PC-9 (cell line): ENCODE data around the gene SRMS. TPM values are rescaled to one million over a fixed set of nuclear protein-coding genes. Genes with fewer than 3 reads are reported as not detected.

Experiments used
- BruUV-seq: library from RNA; stranded (reverse); fragments of 400-500 nt; replicated peaks from 2 replicates; lab custom pipeline; 2021; lab: Mats Ljungman, UMichigan
- CTCF ChIA-PET: fragments of 300-600 bp; sonication (Branson Sonifier 250); formaldehyde crosslinking; loops from one replicate; lab custom pipeline; 2022; ENCODE audit warnings: antibody characterized with exemption; lab: Charles Lee
- POLR2A ChIA-PET: fragments of 300-600 bp; sonication (Branson Sonifier 250); formaldehyde crosslinking; loops from one replicate; lab custom pipeline; 2022; ENCODE audit warnings: antibody characterized with exemption; ENCODE audit not compliant: unreplicated experiment; lab: Charles Lee
- DNase-seq, 2 experiments: peaks; one replicate each; pipeline versions ENCODE4 v3.0.0 to v3.0.0-alpha.2; 2015 to 2022; ENCODE audit warnings: mixed read lengths in 1 of 2
- H2AFZ ChIP-seq: fragments of 200-600 bp; sonication (generic); 2 replicates; pipeline ENCODE4 v1.8.1; 2017; ENCODE audit warnings: antibody characterized with exemption
- H3F3A ChIP-seq: fragments of 200-600 bp; sonication (generic); 2 replicates; pipeline ENCODE4 v1.8.1; 2017; ENCODE audit warnings: antibody characterized with exemption, mild to moderate bottlenecking, low read depth; ENCODE audit not compliant: insufficient read depth
- H3K27ac ChIP-seq: fragments of 200-600 bp; sonication (generic); 2 replicates; pipeline ENCODE4 v1.6.1; 2016; ENCODE audit warnings: mixed run types
- H3K27me3 ChIP-seq: fragments of 200-600 bp; sonication (generic); 2 replicates; pipeline ENCODE4 v1.6.1; 2016; ENCODE audit warnings: low read depth, mixed run types; ENCODE audit not compliant: insufficient read depth
- H3K36me3 ChIP-seq: fragments of 200-600 bp; sonication (generic); 2 replicates; pipeline ENCODE4 v1.6.1; 2016; ENCODE audit warnings: low read depth, mixed run types
- H3K4me1 ChIP-seq: fragments of 200-600 bp; sonication (generic); replicated peaks from 2 replicates; pipeline ENCODE4 v1.6.1; 2016; ENCODE audit warnings: mixed run types; ENCODE audit not compliant: insufficient read depth
- H3K4me2 ChIP-seq: fragments of 200-600 bp; sonication (generic); 2 replicates; pipeline ENCODE4 v1.6.1; 2017; ENCODE audit warnings: mixed run types
- H3K4me3 ChIP-seq: fragments of 200-600 bp; sonication (generic); 2 replicates; pipeline ENCODE4 v1.6.1; 2016; ENCODE audit warnings: mixed run types
- H3K79me2 ChIP-seq: fragments of 200-600 bp; sonication (generic); 2 replicates; pipeline ENCODE4 v1.6.1; 2017; ENCODE audit warnings: low read depth, mixed run types
- H3K9me2 ChIP-seq: fragments of 200-600 bp; sonication (generic); 2 replicates; pipeline ENCODE4 v1.8.1; 2017; ENCODE audit warnings: mild to moderate bottlenecking; ENCODE audit not compliant: insufficient read depth
- H3K9me3 ChIP-seq: fragments of 200-600 bp; sonication (generic); 2 replicates; pipeline ENCODE4 v1.8.1; 2016; ENCODE audit warnings: low read depth; ENCODE audit not compliant: insufficient read depth
- H4K20me1 ChIP-seq: fragments of 200-600 bp; sonication (generic); 2 replicates; pipeline ENCODE4 v1.8.1; 2017; ENCODE audit not compliant: insufficient read depth
- EZH2 ChIP-seq: fragments of 200-600 bp; sonication (generic); IDR thresholded peaks from 2 replicates; pipeline ENCODE4 v1.8.0; 2017; ENCODE audit warnings: antibody characterized with exemption, low read depth
- intact Hi-C: fragments of 100-400 bp; cut with micrococcal nuclease; formaldehyde crosslinking; loops from one replicate; pipeline ENCODE4 v1.10.0; 2022; ENCODE audit not compliant: unreplicated experiment
- total RNA-seq: library from RNA; stranded (reverse); gene quantifications from 2 replicates; pipeline ENCODE4 v1.2.3, GENCODE V29; 2021
- TF ChIP-seq, protein P1 (sequence below): fragments of 200-600 bp; sonication (generic); conservative IDR thresholded peaks from 2 replicates; pipeline ENCODE4 v1.6.1; 2017; ENCODE audit warnings: mixed run types, antibody characterized with exemption, mild to moderate bottlenecking, moderate library complexity

The SRMS gene
- total RNA-seq, 1 experiment from 2014 or later, result 1.2 TPM

DNA sequence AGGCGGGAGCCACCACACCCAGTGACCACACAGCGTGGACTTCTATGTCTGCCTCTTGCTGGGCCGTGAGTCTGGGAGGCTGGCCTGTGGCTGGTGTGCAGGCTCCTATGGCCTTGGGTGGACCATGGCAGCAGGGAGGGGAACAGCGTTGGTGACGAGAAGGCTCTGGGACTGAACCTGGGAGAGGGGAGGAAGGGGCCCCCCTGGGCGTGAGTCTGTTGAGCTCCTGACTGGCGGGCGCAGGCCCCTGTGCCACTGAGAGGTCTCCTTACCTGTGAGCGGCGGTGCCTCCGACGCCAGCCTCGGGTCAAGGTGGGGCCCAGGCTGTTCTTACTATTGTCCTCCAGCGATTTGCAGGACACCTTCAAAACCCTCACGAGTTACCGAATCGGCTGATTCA is 39.2 kb upstream of the SRMS start:
- H3K79me2 ChIP-seq, result no peaks in the 10 kb centered on the region
- no TSS peak for BruUV-seq
- ChIA-PET POLR2A (no interaction called here), CTCF (no interaction called here)
- no peak overlapping the region for H3K4me2 ChIP-seq
- H3K27ac ChIP-seq, result no peak overlapping the region
- no peak for DNase-seq
- H3K36me3 ChIP-seq, result no peaks in the 10 kb centered on the region
- H3K4me3 ChIP-seq, result no peak overlapping the region
- H3K9me3 ChIP-seq, result no peaks in the 10 kb centered on the region
- H3K4me1 ChIP-seq, result no peaks in the 10 kb centered on the region
- H3F3A ChIP-seq, result peaks cover 13% of the 10 kb centered on the region; the same call in 1 of the 2 replicates
- no peaks in the 10 kb centered on the region for H3K27me3 ChIP-seq
- H2AFZ ChIP-seq, result no peak overlapping the region
- no peaks in the 10 kb centered on the region for H3K9me2 ChIP-seq
- intact Hi-C loops, result loop anchor here (10.0 kb wide), 1 partner anchor 98 kb away; no protein-coding TSS in a partner anchor
- no peaks in the 10 kb centered on the region; the same call in 1 of the 2 replicates for H4K20me1 ChIP-seq
- TF ChIP-seq, protein P1, sequence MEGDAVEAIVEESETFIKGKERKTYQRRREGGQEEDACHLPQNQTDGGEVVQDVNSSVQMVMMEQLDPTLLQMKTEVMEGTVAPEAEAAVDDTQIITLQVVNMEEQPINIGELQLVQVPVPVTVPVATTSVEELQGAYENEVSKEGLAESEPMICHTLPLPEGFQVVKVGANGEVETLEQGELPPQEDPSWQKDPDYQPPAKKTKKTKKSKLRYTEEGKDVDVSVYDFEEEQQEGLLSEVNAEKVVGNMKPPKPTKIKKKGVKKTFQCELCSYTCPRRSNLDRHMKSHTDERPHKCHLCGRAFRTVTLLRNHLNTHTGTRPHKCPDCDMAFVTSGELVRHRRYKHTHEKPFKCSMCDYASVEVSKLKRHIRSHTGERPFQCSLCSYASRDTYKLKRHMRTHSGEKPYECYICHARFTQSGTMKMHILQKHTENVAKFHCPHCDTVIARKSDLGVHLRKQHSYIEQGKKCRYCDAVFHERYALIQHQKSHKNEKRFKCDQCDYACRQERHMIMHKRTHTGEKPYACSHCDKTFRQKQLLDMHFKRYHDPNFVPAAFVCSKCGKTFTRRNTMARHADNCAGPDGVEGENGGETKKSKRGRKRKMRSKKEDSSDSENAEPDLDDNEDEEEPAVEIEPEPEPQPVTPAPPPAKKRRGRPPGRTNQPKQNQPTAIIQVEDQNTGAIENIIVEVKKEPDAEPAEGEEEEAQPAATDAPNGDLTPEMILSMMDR, result no peak
- no peak for TF ChIP-seq EZH2

DNA sequence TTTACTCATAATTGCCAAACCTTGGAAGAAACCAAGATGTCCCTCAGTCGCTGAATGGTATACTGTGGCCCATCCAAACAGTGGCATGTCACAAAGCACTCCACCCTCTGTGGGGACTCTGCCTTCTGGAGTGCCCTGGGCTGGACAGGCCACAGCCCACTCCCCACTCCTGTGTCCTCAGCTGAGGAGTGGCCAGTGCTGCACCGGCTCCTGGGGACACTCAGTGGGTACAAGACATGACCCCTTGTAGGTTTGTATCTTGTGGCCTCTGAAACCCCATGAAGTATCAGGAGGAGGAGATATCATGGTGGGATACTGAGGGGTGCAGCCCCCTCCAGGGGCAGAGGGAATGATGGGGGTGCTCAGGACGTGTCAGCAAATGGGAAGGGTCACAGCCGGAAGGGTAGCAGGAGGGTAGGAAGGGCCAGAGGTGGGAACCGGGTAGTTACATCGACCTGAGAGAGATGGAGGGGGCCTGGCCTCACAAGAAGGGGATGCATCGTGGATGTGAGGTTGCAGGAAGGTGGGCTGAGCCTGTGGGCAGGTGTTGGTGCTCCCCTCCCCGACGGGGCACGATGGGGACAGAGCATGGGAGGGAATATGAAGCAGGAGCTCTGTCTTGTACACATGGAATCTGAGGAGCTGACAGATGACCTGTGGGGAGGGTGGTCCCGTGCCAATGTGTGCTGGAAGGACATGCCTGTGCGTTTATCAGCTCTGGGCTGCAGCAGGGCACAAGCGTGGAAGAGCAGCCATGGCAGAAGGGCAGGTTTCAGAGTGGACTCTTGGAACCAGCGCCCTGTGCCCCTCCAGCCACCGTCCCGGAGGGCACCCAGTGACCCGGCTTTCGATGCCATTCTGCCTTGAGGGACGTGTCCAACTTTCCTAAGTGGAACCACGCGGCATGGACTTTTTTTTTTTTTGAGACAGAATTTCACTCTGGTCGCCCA is 38.3 kb upstream of the SRMS start:
- Histone ChIP-seq H4K20me1 (no peaks in the 10 kb centered on the region; the same call in 1 of the 2 replicates), H3K4me3 (no peak overlapping the region), H3F3A (peaks cover 10% of the 10 kb centered on the region; the same call in 1 of the 2 replicates), H3K36me3 (no peaks in the 10 kb centered on the region), H3K27ac (no peak overlapping the region), H3K79me2 (no peaks in the 10 kb centered on the region), H3K9me3 (no peaks in the 10 kb centered on the region), H3K9me2 (no peaks in the 10 kb centered on the region), H2AFZ (no peak overlapping the region), H3K4me2 (no peak overlapping the region), H3K27me3 (no peaks in the 10 kb centered on the region), H3K4me1 (peaks cover 6% of the 10 kb centered on the region)
- BruUV-seq, result no TSS peak
- no peak for DNase-seq
- intact Hi-C loops, result loop anchor here (10.0 kb wide), 1 partner anchor 99 kb away; no protein-coding TSS in a partner anchor
- TF ChIP-seq EZH2, result no peak
- TF ChIP-seq, protein P1, result no peak
- ChIA-PET CTCF (no interaction called here), POLR2A (no interaction called here)

DNA sequence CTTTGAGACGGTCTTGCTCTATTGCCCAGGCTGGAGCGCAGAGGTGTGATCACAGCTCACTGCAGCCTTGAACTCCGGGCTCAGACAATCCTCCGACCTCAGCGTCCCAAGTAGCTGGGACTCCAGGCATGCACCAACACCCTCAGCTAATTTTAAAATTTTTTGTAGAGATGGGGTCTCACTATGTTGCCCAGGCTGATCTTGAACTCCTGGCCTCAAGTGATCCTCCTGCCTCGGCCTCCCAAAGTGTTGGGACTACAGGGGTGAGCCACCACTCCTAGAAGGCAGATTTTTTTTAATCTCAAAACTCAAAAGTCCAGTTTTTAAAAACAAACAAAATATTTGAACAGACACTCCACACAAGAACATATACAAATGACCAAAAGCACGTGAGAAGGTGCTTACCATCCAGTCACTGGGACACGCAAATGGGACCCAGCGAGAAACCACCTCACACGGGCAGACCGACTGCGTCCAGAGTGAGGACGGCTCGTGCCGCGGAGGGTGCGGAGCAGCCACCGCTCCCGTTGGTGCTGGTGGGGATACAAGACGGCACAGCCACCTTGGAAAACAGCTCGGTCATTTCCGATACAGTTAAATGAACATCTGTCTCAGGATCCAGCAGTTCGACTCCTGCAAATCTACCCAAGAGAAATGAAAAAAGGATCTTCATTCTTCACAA is 35.0 kb upstream of the SRMS start:
- H3K27me3 ChIP-seq, result no peaks in the 10 kb centered on the region
- no peaks in the 10 kb centered on the region for H3F3A ChIP-seq
- H3K79me2 ChIP-seq, result no peaks in the 10 kb centered on the region
- H3K36me3 ChIP-seq, result no peaks in the 10 kb centered on the region
- no peak for DNase-seq
- no peak overlapping the region for H3K4me2 ChIP-seq
- TF ChIP-seq, protein P1, result no peak
- no peak for TF ChIP-seq EZH2
- no peak overlapping the region for H3K4me3 ChIP-seq
- no peaks in the 10 kb centered on the region for H3K9me2 ChIP-seq
- no peak overlapping the region for H2AFZ ChIP-seq
- CTCF ChIA-PET, result interaction anchor here (0.6 kb wide), 1 partner anchor 50 kb away, joined by 8 read pairs; no protein-coding TSS in a partner anchor
- no TSS peak for BruUV-seq
- peaks cover 7% of the 10 kb centered on the region for H3K4me1 ChIP-seq
- intact Hi-C loops, result loop anchor here (10.0 kb wide), 1 partner anchor 102 kb away; no protein-coding TSS in a partner anchor
- POLR2A ChIA-PET, result no interaction called here
- no peaks in the 10 kb centered on the region for H3K9me3 ChIP-seq
- no peaks in the 10 kb centered on the region for H4K20me1 ChIP-seq
- H3K27ac ChIP-seq, result no peak overlapping the region
